IMR-90 (cell line): ENCODE results near the gene MARCOL. TPM values are rescaled to one million over a fixed set of nuclear protein-coding genes. Genes with fewer than 3 reads are reported as not detected.

Experiments used
- ATAC-seq: fragments of 200-7000 bp; cut with Tn5 transposase; 2 replicates; pipeline ENCODE4 v1.9.1; 2020; ENCODE audit warnings: low read depth, mild to moderate bottlenecking, moderate library complexity
- BruUV-seq: library from RNA; stranded (reverse); fragments of 400-500 nt; replicated peaks from 2 replicates; lab custom pipeline; 2021; lab: Mats Ljungman, UMichigan
- CTCF ChIA-PET: fragments of 300-600 bp; formaldehyde crosslinking; extraction: SDS; loops from one replicate; lab custom pipeline; 2021; ENCODE audit warnings: antibody characterized with exemption; lab: Yijun Ruan, JAX
- POLR2A ChIA-PET: fragments of 300-600 bp; sonication (Branson Sonifier 250); formaldehyde crosslinking; loops from one replicate; lab custom pipeline; 2022; ENCODE audit warnings: antibody characterized with exemption; ENCODE audit not compliant: unreplicated experiment; lab: Charles Lee
- DNase-seq: peaks from one replicate; pipeline ENCODE4 v3.0.0; 2013
- H2AFZ ChIP-seq: replicated peaks from 2 replicates; pipeline ENCODE3; 2013; ENCODE audit warnings: low read length, mild to moderate bottlenecking; ENCODE audit not compliant: poor library complexity
- H2AK5ac ChIP-seq: 2 replicates; pipeline ENCODE4 v1.6.1; 2013; ENCODE audit warnings: low read depth, low read length, inconsistent platforms
- H2AK9ac ChIP-seq: replicated peaks from 2 replicates; pipeline ENCODE3; 2013; ENCODE audit warnings: mild to moderate bottlenecking, low read depth, low read length, moderate library complexity; ENCODE audit not compliant: poor library complexity
- H2BK120ac ChIP-seq: 2 replicates; pipeline ENCODE4 v1.6.1; 2013; ENCODE audit warnings: low read depth, low read length, inconsistent platforms
- H2BK15ac ChIP-seq: 3 replicates; pipeline ENCODE4 v1.6.1; 2013; ENCODE audit warnings: low read depth, low read length, inconsistent platforms
- H2BK20ac ChIP-seq: 2 replicates; pipeline ENCODE4 v1.6.1; 2013; ENCODE audit warnings: low read depth, mild to moderate bottlenecking, inconsistent platforms, low read length, moderate library complexity
- H2BK5ac ChIP-seq: 2 replicates; pipeline ENCODE4 v1.6.1; 2013; ENCODE audit warnings: mild to moderate bottlenecking, low read depth, low read length, inconsistent platforms; ENCODE audit not compliant: poor library complexity, severe bottlenecking
- H3K14ac ChIP-seq: replicated peaks from 2 replicates; pipeline ENCODE4 v1.6.1; 2013; ENCODE audit warnings: low read depth, low read length, inconsistent platforms
- H3K18ac ChIP-seq: 2 replicates; pipeline ENCODE4 v1.6.1; 2013; ENCODE audit warnings: low read depth, low read length, control low read depth
- H3K23ac ChIP-seq: 2 replicates; pipeline ENCODE4 v1.6.1; 2013; ENCODE audit warnings: low read depth, low read length, inconsistent platforms
- H3K27ac ChIP-seq: 2 replicates; pipeline ENCODE4 v1.5.1; 2013; ENCODE audit warnings: mild to moderate bottlenecking, control low read depth, low read length; ENCODE audit not compliant: insufficient read depth
- H3K27me3 ChIP-seq: 2 replicates; pipeline ENCODE4 v1.6.1; 2013; ENCODE audit warnings: low read length; ENCODE audit not compliant: control insufficient read depth, insufficient read depth
- H3K36me3 ChIP-seq: 2 replicates; pipeline ENCODE4 v1.6.1; 2013; ENCODE audit warnings: low read length, mixed read lengths; ENCODE audit not compliant: control insufficient read depth, insufficient read depth
- H3K4ac ChIP-seq: 2 replicates; pipeline ENCODE4 v1.6.1; 2013; ENCODE audit warnings: low read depth, low read length, inconsistent platforms
- H3K4me1 ChIP-seq: 2 replicates; pipeline ENCODE4 v1.6.1; 2013; ENCODE audit warnings: low read length, mixed read lengths; ENCODE audit not compliant: control insufficient read depth, insufficient read depth
- H3K4me2 ChIP-seq: 2 replicates; pipeline ENCODE4 v1.6.1; 2013; ENCODE audit warnings: low read depth, mild to moderate bottlenecking, control low read depth, low read length, moderate library complexity
- H3K4me3 ChIP-seq: 2 replicates; pipeline ENCODE4 v1.5.1; 2013; ENCODE audit warnings: low read depth, mild to moderate bottlenecking, control low read depth, low read length, moderate library complexity; ENCODE audit not compliant: insufficient read depth
- H3K56ac ChIP-seq: 2 replicates; pipeline ENCODE4 v1.6.1; 2013; ENCODE audit warnings: low read length, inconsistent platforms; ENCODE audit not compliant: insufficient read depth; ENCODE audit errors: extremely low read depth
- H3K79me1 ChIP-seq, 2 experiments: 2 replicates each; pipeline ENCODE4 v1.6.1; 2013; ENCODE audit warnings: low read length in 2 of 2, inconsistent platforms in 1 of 2, low read depth in 1 of 2
- H3K9ac ChIP-seq: 2 replicates; pipeline ENCODE4 v1.6.1; 2013; ENCODE audit warnings: low read depth, low read length, control low read depth
- H3K9me1 ChIP-seq: 2 replicates; pipeline ENCODE4 v1.6.1; 2013; ENCODE audit warnings: low read length, inconsistent platforms; ENCODE audit not compliant: insufficient read depth
- H3K9me3 ChIP-seq: 2 replicates; pipeline ENCODE4 v1.6.1; 2013; ENCODE audit warnings: low read length; ENCODE audit not compliant: control insufficient read depth, insufficient read depth
- H4K20me1 ChIP-seq: 2 replicates; pipeline ENCODE4 v1.6.1; 2013; ENCODE audit warnings: low read length, inconsistent platforms; ENCODE audit not compliant: insufficient read depth
- H4K5ac ChIP-seq: 2 replicates; pipeline ENCODE4 v1.6.1; 2013; ENCODE audit warnings: mild to moderate bottlenecking, low read depth, low read length, control low read depth
- H4K8ac ChIP-seq, 2 experiments: 2 replicates each; pipeline ENCODE4 v1.6.1; 2013; ENCODE audit warnings: low read depth in 2 of 2, low read length in 2 of 2, control low read depth in 1 of 2, inconsistent platforms in 1 of 2
- H4K91ac ChIP-seq: 2 replicates; pipeline ENCODE4 v1.6.1; 2013; ENCODE audit warnings: low read depth, low read length, inconsistent platforms; ENCODE audit not compliant: insufficient read depth
- BHLHE40 ChIP-seq: fragments of 150-350 bp; IDR thresholded peaks from 2 replicates; pipeline ENCODE4 v1.6.1; 2016; ENCODE audit warnings: mild to moderate bottlenecking, low read depth, low read length
- CHD1 ChIP-seq: IDR thresholded peaks from 2 replicates; pipeline ENCODE4 v1.6.1; 2012; ENCODE audit warnings: low read depth, low read length, improper control_type of control experiment
- CTCF ChIP-seq: conservative IDR thresholded peaks from 2 replicates; pipeline ENCODE4 v1.5.1; 2012; ENCODE audit warnings: mild to moderate bottlenecking, low read depth, low read length, improper control_type of control experiment
- MAFK ChIP-seq: IDR thresholded peaks from 2 replicates; pipeline ENCODE4 v1.6.1; 2012; ENCODE audit warnings: low read depth, low read length, improper control_type of control experiment
- MXI1 ChIP-seq: IDR thresholded peaks from 2 replicates; pipeline ENCODE4 v1.6.1; 2012; ENCODE audit warnings: low read depth, mild to moderate bottlenecking, low read length, moderate library complexity, borderline replicate concordance
- POLR2A ChIP-seq: IDR thresholded peaks from 2 replicates; pipeline ENCODE4 v1.6.1; 2012; ENCODE audit warnings: mild to moderate bottlenecking, low read depth, low read length
- SMC3 ChIP-seq: fragments of 150-350 bp; IDR thresholded peaks from 2 replicates; pipeline ENCODE4 v1.6.1; 2016; ENCODE audit warnings: low read depth, mild to moderate bottlenecking, antibody characterized with exemption, low read length, moderate library complexity
- WGBS, 2 experiments: methylation state at CpG; one replicate each; pipeline versions ENCODE4 v1.1.5 to v1.1.7; 2013; ENCODE audit warnings: missing lambda C conversion rate in 2 of 2; ENCODE audit not compliant: insufficient read length in 1 of 2; ENCODE audit errors: extremely low coverage in 2 of 2; 5-methylcytosine and 5-hydroxymethylcytosine counted together
- dilution Hi-C: fragments of 300-500 bp; cut with HindIII; formaldehyde crosslinking; loops from one replicate; pipeline ENCODE4 v1.14.3; 2018; ENCODE audit warnings: low sequenced_read_pairs; ENCODE audit not compliant: unreplicated experiment
- in situ Hi-C: fragments of 300-500 bp; cut with MboI; formaldehyde crosslinking; loops from 3 replicates; pipeline ENCODE4 v1.14.3; 2019; ENCODE audit warnings: low sequenced_read_pairs, inconsistent platforms, mixed read lengths
- intact Hi-C: fragments of 100-400 bp; cut with micrococcal nuclease; formaldehyde crosslinking; loops from 2 replicates; pipeline ENCODE4 v1.10.0; 2022
- polyA plus RNA-seq, 3 experiments: library from polyadenylated mRNA; depleted of rRNA; stranded (reverse); fragments of >200 nt; gene quantifications; 2 replicates each; pipeline ENCODE4 v1.2.3, GENCODE V29; 2012; ENCODE audit warnings: low replicate concordance in 1 of 3
- total RNA-seq: library from RNA; depleted of rRNA; stranded (reverse); fragments of >200 nt; gene quantifications from 2 replicates; pipeline ENCODE4 v1.2.3, GENCODE V29; 2012
- TF ChIP-seq, protein P1 (sequence below): fragments of 150-350 bp; IDR thresholded peaks from 2 replicates; pipeline ENCODE4 v1.6.1; 2017; ENCODE audit warnings: mild to moderate bottlenecking, antibody characterized with exemption, low read length, low read depth

Gene MARCOL
- total and polyA plus RNA-seq, 2 of the 4 experiments (the other 2 are of a cell fraction) = not detected

DNA sequence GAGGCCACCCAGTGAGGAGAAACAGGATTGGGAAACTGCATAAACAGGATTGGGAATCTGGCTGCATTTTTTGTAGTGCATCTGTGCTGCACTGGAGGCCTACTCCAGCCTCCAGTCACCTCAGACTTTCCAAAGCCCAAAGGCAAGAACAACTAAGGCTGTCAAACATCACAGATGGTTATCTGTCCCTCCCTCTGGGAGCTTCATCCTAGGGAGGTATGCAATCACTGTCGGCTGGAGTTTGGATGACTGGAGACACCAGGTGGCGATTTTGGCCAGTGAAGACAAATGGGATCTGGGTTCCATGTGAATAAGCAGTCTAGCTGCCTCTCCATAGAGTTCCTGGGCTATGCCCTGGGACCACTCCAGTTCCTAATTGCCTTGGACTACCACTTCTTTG, 21.0 kb downstream of the MARCOL start:
- POLR2A ChIA-PET = no interaction called here

More for the DNA sequence above, 21.0 kb downstream of the MARCOL start:
- Histone ChIP-seq H3K4me1 (no peaks in the 10 kb centered on the region), H3K14ac (no peak overlapping the region), H2BK15ac (no peak overlapping the region), H3K4ac (no peak overlapping the region), H4K20me1 (no peaks in the 10 kb centered on the region), H3K9me3 (no peaks in the 10 kb centered on the region; the same call in 1 of the 2 replicates), H3K9ac (no peak overlapping the region), H2BK20ac (no peak overlapping the region), H3K4me3 (no peak overlapping the region), H3K23ac (no peak overlapping the region), H3K18ac (no peak overlapping the region), H2AK5ac (no peak overlapping the region), H2AK9ac (no peak overlapping the region), H2BK5ac (no peak overlapping the region), H2AFZ (no peak overlapping the region), H3K4me2 (no peak overlapping the region), H4K5ac (no peak overlapping the region), H3K79me1 (no peaks in the 10 kb centered on the region), H3K9me1 (no peaks in the 10 kb centered on the region), H4K8ac (no peak overlapping the region), H3K56ac (no peak overlapping the region), H3K27ac (no peak overlapping the region), H4K91ac (no peak overlapping the region), H2BK120ac (no peak overlapping the region), H3K36me3 (no peaks in the 10 kb centered on the region), H3K27me3 (no peaks in the 10 kb centered on the region)
- no TSS peak for BruUV-seq
- TF ChIP-seq MAFK (no peak), CHD1 (no peak), BHLHE40 (no peak), SMC3 (no peak), MXI1 (no peak), CTCF (no peak), POLR2A (no peak)
- TF ChIP-seq, protein P1, sequence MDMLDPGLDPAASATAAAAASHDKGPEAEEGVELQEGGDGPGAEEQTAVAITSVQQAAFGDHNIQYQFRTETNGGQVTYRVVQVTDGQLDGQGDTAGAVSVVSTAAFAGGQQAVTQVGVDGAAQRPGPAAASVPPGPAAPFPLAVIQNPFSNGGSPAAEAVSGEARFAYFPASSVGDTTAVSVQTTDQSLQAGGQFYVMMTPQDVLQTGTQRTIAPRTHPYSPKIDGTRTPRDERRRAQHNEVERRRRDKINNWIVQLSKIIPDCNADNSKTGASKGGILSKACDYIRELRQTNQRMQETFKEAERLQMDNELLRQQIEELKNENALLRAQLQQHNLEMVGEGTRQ = no peak
- ATAC-seq (no peak), DNase-seq (no peak)
- in situ Hi-C loops = no loop called here
- dilution Hi-C loops = no loop called here
- intact Hi-C loops = no loop called here
- CTCF ChIA-PET = no interaction called here
- 60% methylated on average over 1 of the region's 2 CpGs; no CpG with 5 or more reads in 1 of the 2 experiments for WGBS, 2 experiments
